GM21786 (cell line): ENCODE data around the gene SLC39A11.

Experiments
- ATAC-seq: cut with Tn5 transposase; IDR thresholded peaks from one replicate; pipeline ENCODE4 v1.9.1; 2021; ENCODE audit not compliant: unreplicated experiment

The SLC39A11 gene

GRCh38 chr17:72883351-72883750, 209.1 kb downstream of the SLC39A11 start:
- no peak for ATAC-seq

- ATAC-seq = no peak
Observed at GRCh38 chr17:72882426-72882825, 210.1 kb downstream of the SLC39A11 start.

- ATAC-seq = no peak
Observed at GRCh38 chr17:72879877-72880276, 212.6 kb downstream of the SLC39A11 start.

- no peak for ATAC-seq
Observed at GRCh38 chr17:72878975-72879660, 213.4 kb downstream of the SLC39A11 start.

GRCh38 chr17:72877348-72877747, 215.1 kb downstream of the SLC39A11 start:
- no peak for ATAC-seq

GRCh38 chr17:72876413-72876812, 216.1 kb downstream of the SLC39A11 start:
- no peak for ATAC-seq

- ATAC-seq = no peak
Observed at GRCh38 chr17:72875361-72875760, 217.1 kb downstream of the SLC39A11 start.

GRCh38 chr17:72872396-72872795, 220.1 kb downstream of the SLC39A11 start:
- no peak for ATAC-seq

GRCh38 chr17:72870367-72870985, 222.0 kb downstream of the SLC39A11 start:
- ATAC-seq = no peak

- no peak for ATAC-seq
Observed at GRCh38 chr17:72869630-72870029, 222.9 kb downstream of the SLC39A11 start.

- ATAC-seq = no peak
Observed at GRCh38 chr17:72865954-72866353, 226.5 kb downstream of the SLC39A11 start.

- peak; percentile 54 for ATAC-seq
Observed at GRCh38 chr17:72863526-72864211, 228.8 kb downstream of the SLC39A11 start.

- ATAC-seq = no peak
Observed at GRCh38 chr17:72862276-72862999, 230.1 kb downstream of the SLC39A11 start.

- no peak for ATAC-seq
Observed at GRCh38 chr17:72861811-72862210, 230.7 kb downstream of the SLC39A11 start.

- ATAC-seq = no peak
Observed at GRCh38 chr17:72860778-72861177, 231.7 kb downstream of the SLC39A11 start.

- ATAC-seq = no peak
Observed at GRCh38 chr17:72858826-72859495, 233.5 kb downstream of the SLC39A11 start.

GRCh38 chr17:72853440-72854415, 238.8 kb downstream of the SLC39A11 start:
- ATAC-seq = no peak

- ATAC-seq = no peak
Observed at GRCh38 chr17:72852277-72852938, 240.1 kb downstream of the SLC39A11 start.

GRCh38 chr17:72850410-72851118, 241.9 kb downstream of the SLC39A11 start:
- ATAC-seq = no peak
